A673 (cell line): ENCODE results near the gene RIF1.

Source experiments
- CTCF ChIP-seq: fragments of 300-800, 200-600 bp; sonication (generic); conservative IDR thresholded peaks from 2 replicates; pipeline ENCODE4 v1.5.1; 2017; ENCODE audit warnings: low read depth, mild to moderate bottlenecking, antibody characterized with exemption, low read length, moderate library complexity, mixed read lengths
- EZH2 ChIP-seq: fragments of 200-600 bp; sonication (generic); IDR thresholded peaks from 2 replicates; pipeline ENCODE4 v1.6.1; 2017; ENCODE audit warnings: borderline replicate concordance, low read depth, mild to moderate bottlenecking, mixed read lengths, antibody characterized with exemption, low read length; ENCODE audit not compliant: poor library complexity, severe bottlenecking

GRCh38 chr2:151422917-151423439 is 13.3 kb downstream of the RIF1 start:
- TF ChIP-seq CTCF, result no peak
- TF ChIP-seq EZH2, result no peak
